ENCODE measurements around the gene CFAP298.
"Not testable (repeated sequence)": the region's sequence is repeated elsewhere in the genome, so short reads cannot be mapped to it uniquely, and the experiment has no call there.

Gene CFAP298, protein sequence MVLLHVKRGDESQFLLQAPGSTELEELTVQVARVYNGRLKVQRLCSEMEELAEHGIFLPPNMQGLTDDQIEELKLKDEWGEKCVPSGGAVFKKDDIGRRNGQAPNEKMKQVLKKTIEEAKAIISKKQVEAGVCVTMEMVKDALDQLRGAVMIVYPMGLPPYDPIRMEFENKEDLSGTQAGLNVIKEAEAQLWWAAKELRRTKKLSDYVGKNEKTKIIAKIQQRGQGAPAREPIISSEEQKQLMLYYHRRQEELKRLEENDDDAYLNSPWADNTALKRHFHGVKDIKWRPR

DNA sequence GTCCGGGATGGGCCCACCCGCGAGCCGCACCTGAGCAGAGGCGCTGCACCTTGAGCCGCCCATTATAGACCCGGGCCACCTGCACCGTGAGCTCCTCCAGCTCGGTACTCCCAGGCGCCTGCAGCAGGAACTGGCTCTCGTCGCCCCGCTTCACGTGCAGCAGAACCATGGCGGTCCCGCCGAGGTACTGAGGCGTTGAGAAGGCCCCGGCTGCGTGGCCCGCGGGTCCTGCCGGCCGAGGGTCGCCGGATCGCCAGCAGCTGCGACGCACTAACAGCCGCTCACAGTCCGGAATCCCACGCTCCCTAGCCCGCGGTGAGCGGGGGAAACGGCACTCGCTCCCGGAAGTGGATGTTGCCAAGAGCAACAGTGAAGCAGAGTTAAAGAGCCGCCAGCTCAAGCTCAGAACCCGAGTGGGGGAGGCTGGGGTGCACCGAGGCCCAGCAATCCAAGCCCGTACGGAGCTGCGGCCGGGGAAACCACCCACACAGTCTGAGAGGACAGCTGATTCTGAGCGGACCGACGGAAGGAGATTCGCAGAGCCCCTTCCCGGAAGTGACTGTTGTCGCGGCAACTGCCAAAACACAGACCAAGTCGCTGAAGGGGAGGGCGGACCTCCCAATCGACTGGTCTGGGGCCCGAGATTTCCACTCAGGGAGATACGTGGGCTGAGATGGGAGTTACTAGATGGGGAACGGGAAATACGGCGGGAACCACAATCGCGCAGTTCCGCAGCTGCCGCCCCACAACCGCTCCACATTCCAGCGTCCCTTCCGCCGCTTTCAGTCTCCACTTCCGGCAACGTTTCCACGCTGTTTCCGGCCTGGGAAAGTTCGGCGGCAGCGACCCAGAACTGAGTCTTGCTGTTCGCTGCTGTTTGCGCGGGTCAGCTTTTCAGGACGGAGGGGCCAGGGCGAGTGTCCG is at the start of gene CFAP298:
TSS of gene CFAP298 (minus strand) at position 303 of the 924 bp plus-strand sequence. CDS start at position 169, 134 bp downstream.
- ChIA-PET POLR2A (interaction anchor here (0.8 to 2.5 kb wide), 4 partner anchors 10 to 159 kb away, joined by 3 to 7 read pairs (median 6); partner anchors contain the start of gene PAXBP1), CTCF (interaction anchor here (0.5 to 1.3 kb wide), 2 partner anchors 11 to 954 kb away, joined by 5 to 7 read pairs; no protein-coding TSS in a partner anchor)
- peak; percentile 88 for DNase-seq (ENCODE audit: extremely low spot score)
- TF ChIP-seq ZNF384 (IDR thresholded peaks at IDR 0.05): no peak
- TF ChIP-seq BHLHE40 (IDR thresholded peaks at IDR 0.05; ENCODE audit: borderline replicate concordance): no peak
- peak; percentile 82; the same call in 1 of the 2 replicates for TF ChIP-seq CTBP1 (IDR thresholded peaks at IDR 0.05; ENCODE audit: borderline replicate concordance)
- TF ChIP-seq, protein P1, sequence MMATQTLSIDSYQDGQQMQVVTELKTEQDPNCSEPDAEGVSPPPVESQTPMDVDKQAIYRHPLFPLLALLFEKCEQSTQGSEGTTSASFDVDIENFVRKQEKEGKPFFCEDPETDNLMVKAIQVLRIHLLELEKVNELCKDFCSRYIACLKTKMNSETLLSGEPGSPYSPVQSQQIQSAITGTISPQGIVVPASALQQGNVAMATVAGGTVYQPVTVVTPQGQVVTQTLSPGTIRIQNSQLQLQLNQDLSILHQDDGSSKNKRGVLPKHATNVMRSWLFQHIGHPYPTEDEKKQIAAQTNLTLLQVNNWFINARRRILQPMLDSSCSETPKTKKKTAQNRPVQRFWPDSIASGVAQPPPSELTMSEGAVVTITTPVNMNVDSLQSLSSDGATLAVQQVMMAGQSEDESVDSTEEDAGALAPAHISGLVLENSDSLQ (IDR thresholded peaks at IDR 0.05): no peak
- TF ChIP-seq FOXK2 (IDR thresholded peaks at IDR 0.05): no peak
- no peak for TF ChIP-seq HDGF (IDR thresholded peaks at IDR 0.05; ENCODE audit: borderline replicate concordance)
- TF ChIP-seq L3MBTL2 (conservative IDR thresholded peaks at IDR 0.05): peak; percentile 67
- TF ChIP-seq FOXA1 (IDR thresholded peaks at IDR 0.05): no peak
- TF ChIP-seq LEF1 (IDR thresholded peaks at IDR 0.05; ENCODE audit: borderline replicate concordance): no peak
- TF ChIP-seq SP1 (IDR thresholded peaks at IDR 0.05): no peak
- peak; percentile 80 for TF ChIP-seq ELF4 (IDR thresholded peaks at IDR 0.05)

DNA sequence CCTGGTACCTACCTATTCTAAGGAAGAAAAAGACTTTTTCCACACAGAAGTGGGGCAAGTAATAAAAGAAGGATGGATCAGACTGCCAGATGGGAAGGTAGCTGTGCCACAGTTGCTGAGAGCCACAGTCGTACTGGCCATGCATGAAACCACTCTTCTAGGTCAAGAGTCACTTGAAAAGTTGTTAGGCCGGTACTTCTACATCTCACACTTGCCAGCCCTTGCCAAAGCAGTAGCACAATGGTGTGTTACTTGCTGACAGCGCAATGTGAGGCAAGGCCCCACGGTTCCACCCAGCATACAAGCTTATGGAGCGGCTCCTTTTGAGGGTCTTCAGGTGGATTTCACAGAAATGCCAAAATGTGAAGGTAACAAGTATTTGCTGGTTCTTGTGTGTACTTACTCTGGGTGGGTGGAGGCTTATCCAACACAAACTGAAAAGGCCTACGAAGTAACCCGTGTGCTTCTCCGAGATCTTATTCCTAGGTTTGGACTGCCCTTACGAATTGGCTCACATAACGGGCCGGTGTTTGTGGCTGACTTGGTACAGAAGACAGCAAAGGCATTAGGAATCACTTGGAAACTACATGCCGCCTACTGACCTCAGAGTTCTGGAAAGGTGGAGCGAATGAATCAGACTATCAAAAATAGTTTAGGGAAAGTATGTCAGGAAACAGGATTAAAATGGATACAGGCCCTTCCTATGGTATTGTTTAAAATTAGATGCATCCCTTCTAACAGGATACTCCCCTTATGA is 49.0 kb upstream of the CFAP298 start:
- CTCF ChIA-PET; DNase-seq (ENCODE audit: extremely low spot score); POLR2A ChIA-PET: not testable (repeated sequence)

DNA sequence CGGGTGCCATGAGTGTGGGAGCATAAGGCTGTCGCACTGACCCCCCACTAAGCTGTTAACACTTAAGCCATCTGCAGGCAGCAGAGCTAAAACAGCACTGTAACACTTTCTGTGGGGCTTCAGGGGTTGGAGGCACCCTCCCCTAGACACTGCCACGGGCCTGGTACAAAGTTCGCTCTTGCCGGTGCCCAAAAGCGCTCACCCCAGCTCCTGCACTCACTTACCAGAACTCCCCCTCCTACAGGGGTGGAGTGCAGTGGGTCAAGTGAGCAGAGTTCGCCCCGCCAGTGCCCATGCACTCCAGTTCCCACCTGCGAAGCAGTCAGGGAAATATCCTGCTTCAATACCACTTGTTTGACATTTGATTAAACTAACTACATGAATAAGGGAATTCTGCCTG is 46.3 kb upstream of the CFAP298 start:
- TF ChIP-seq ELF4 (IDR thresholded peaks at IDR 0.05): no peak
- no peak for TF ChIP-seq TARDBP (IDR thresholded peaks at IDR 0.05)
- no peak for TF ChIP-seq HDGF (IDR thresholded peaks at IDR 0.05; ENCODE audit: borderline replicate concordance)
- no peak for TF ChIP-seq ARNT (IDR thresholded peaks at IDR 0.05)
- no peak for TF ChIP-seq LEF1 (IDR thresholded peaks at IDR 0.05; ENCODE audit: borderline replicate concordance)
- TF ChIP-seq SP1 (IDR thresholded peaks at IDR 0.05): no peak
- TF ChIP-seq FOXK2 (IDR thresholded peaks at IDR 0.05): no peak
- no peak for TF ChIP-seq FOXM1 (IDR thresholded peaks at IDR 0.05; ENCODE audit: borderline replicate concordance)
- no peak for TF ChIP-seq BHLHE40 (IDR thresholded peaks at IDR 0.05; ENCODE audit: borderline replicate concordance)
- TF ChIP-seq CTBP1 (IDR thresholded peaks at IDR 0.05; ENCODE audit: borderline replicate concordance): no peak
- no peak for TF ChIP-seq SUZ12 (IDR thresholded peaks at IDR 0.05)
- TF ChIP-seq, protein P1 (IDR thresholded peaks at IDR 0.05): no peak
- TF ChIP-seq FOXA1 (IDR thresholded peaks at IDR 0.05): no peak
- no peak for DNase-seq (ENCODE audit: extremely low spot score)
- ChIA-PET POLR2A (no interaction called here), CTCF (no interaction called here)

DNA sequence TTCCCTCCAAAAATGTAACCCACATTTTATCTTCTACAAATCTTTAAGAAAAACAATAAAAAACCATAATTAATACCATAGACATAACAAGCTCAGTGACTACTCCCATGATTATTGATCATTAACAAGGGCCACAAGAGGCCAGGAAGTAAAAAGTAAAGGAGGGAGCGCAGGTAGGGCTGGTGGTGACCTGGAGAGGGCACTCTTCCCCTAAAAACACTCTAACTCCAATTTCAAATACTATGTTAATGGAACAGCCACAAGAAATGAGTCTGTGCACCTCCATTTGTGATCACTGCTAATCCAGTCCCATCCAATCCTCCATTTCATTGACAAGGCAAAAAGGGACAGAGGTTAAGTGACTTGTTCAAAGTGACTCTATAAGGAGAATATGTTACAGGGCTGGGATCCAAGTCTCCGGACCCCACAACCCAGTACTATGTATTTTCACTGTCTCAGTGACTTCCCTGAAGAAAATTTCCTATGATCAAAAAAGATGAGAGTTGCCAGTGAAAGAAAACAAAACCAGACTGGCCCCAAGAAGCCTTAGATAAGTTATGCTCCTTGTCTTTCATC is 41.2 kb upstream of the CFAP298 start:
- TF ChIP-seq CTBP1 (IDR thresholded peaks at IDR 0.05; ENCODE audit: borderline replicate concordance) (no peak), SP1 (IDR thresholded peaks at IDR 0.05) (no peak)
- CTCF ChIA-PET: interaction anchor here (0.6 to 0.9 kb wide), 4 partner anchors 11 to 178 kb away, joined by 3 to 5 read pairs (median 3); no protein-coding TSS in a partner anchor
- DNase-seq (ENCODE audit: extremely low spot score): peak; percentile 62
- POLR2A ChIA-PET: no interaction called here

DNA sequence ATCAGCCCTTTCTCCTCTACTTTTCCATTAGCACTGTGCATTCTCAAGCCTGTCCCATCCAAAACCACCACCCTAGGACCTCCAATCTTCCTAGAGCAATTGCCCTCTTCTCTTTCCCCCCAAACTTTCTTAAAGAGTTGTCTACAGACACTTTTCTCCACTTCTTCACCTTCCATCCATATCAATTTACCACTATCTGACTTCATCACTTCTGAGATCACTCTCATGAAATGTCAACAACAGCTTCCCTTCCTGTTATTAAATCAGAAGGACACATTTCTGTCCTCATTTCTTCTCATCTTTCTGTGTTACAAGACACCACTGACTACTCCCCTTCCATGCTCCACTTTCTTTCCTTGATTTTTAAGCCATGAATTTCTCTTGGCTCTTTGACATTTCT is 36.0 kb upstream of the CFAP298 start:
- no peak for DNase-seq (ENCODE audit: extremely low spot score)
- ChIA-PET POLR2A (no interaction called here), CTCF (no interaction called here)
- TF ChIP-seq NFRKB (IDR thresholded peaks at IDR 0.05): no peak

DNA sequence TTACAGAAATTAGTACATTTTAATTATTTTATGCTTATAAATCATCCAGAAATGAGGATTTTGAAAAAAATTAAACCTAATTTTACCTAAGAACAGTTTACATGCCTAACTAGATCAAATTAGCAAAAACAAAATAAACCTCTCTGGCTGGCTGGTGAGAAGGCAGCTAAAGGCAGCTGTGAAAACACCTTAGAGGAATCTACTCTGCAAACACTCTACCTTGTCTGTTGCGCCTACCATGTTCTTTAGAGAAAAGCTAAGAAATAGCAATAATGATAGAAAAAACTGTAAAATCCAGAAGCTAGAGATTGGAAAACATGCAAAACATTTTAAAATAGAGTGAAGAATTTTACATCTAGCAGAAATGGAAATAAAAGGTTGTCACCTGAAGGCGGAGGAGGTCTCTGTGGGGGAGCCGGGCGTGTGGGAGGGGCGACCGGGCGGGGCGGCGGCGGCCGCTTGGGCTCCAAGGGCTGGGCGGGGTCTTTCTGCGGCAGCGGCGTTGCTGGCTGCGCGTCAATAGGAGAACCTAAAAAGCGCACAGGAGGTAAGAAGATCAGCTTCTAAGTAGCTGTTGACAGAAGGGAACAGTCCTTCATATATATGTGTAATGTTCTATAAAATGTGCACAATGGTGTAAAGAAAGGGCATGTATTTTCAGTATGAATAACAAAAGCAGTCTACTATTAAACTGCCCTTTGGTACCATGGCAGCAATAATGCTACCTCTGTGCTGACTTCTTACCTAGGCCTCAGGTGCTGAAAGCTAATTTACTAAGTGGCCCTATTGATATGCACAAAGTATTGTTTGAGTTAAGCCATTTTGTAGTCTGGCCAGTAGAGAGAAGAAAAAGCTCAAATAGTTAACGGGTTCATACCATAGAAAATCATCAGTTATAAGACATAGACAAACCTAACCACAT is 33.3 kb upstream of the CFAP298 start:
- TF ChIP-seq SUZ12 (IDR thresholded peaks at IDR 0.05): no peak
- no peak for TF ChIP-seq ZNF384 (IDR thresholded peaks at IDR 0.05)
- TF ChIP-seq LEF1 (IDR thresholded peaks at IDR 0.05; ENCODE audit: borderline replicate concordance): no peak
- TF ChIP-seq FOXM1 (IDR thresholded peaks at IDR 0.05; ENCODE audit: borderline replicate concordance): no peak
- TF ChIP-seq, protein P1 (IDR thresholded peaks at IDR 0.05): no peak
- no peak for TF ChIP-seq ARNT (IDR thresholded peaks at IDR 0.05)
- no peak for TF ChIP-seq NFRKB (IDR thresholded peaks at IDR 0.05)
- ChIA-PET CTCF (no interaction called here), POLR2A (no interaction called here)
- no peak for DNase-seq (ENCODE audit: extremely low spot score)

Measured in HEK293T (cell line).